ENCODE measurements around the gene BTRC. TPM values are rescaled to one million over a fixed set of nuclear protein-coding genes. Genes with fewer than 3 reads are reported as not detected.

Gene BTRC
- total and polyA plus RNA-seq, 8 donors: 3.5 to 14.5 (median 4.7) TPM

- no peak for DNase-seq
- Histone ChIP-seq H3K36me3 (no peaks in the 10 kb centered on the region), H3K4me1 (peaks cover 0 to 11% (median 3%) of the 10 kb centered on the region in 4 donors), H3K27me3 (no peaks in the 10 kb centered on the region), H3K4me3 (no peak overlapping the region), H3K9me3 (no peaks in the 10 kb centered on the region), H3K27ac (no peak overlapping the region)
- TF ChIP-seq CTCF (IDR thresholded peaks at IDR 0.05): no peak
- no peak for TF ChIP-seq POLR2A (IDR thresholded peaks at IDR 0.05)
- TF ChIP-seq POLR2AphosphoS5 (IDR thresholded peaks at IDR 0.05): no peak
- no peak for TF ChIP-seq EP300 (IDR thresholded peaks at IDR 0.05)
- intact Hi-C loops (cut with DNase I; ENCODE audit: low total_unique reads): no loop called here
- 60 to 79% (median 63%) methylated on average over 7 of the region's 7 CpGs for WGBS, 5 donors
Measured at GRCh38 chr10:101446947-101447346, 93.0 kb downstream of the BTRC start.

- DNase-seq: no peak
- no peaks in the 10 kb centered on the region for H3K36me3 ChIP-seq
- no peak overlapping the region for H3K4me3 ChIP-seq
- peaks cover 0 to 7% (median 3%) of the 10 kb centered on the region in 4 donors for H3K4me1 ChIP-seq
- TF ChIP-seq POLR2AphosphoS5 (IDR thresholded peaks at IDR 0.05) (no peak), CTCF (IDR thresholded peaks at IDR 0.05) (no peak), EP300 (IDR thresholded peaks at IDR 0.05) (no peak), POLR2A (IDR thresholded peaks at IDR 0.05) (no peak)
- intact Hi-C loops (cut with DNase I; ENCODE audit: low total_unique reads): no loop called here
- H3K27ac ChIP-seq: no peak overlapping the region
- no peaks in the 10 kb centered on the region for H3K9me3 ChIP-seq
- no peaks in the 10 kb centered on the region for H3K27me3 ChIP-seq
- 94 to 99% (median 98%) methylated on average over 2 of the region's 2 CpGs for WGBS, 5 donors
Measured at GRCh38 chr10:101447477-101447876, 93.5 kb downstream of the BTRC start.

GRCh38 chr10:101450277-101451080 lies 96.5 kb downstream of the BTRC start:
- Histone ChIP-seq H3K4me3 (no peak overlapping the region), H3K36me3 (no peaks in the 10 kb centered on the region), H3K27ac (no peak overlapping the region), H3K4me1 (peaks cover 0 to 24% (median 12%) of the 10 kb centered on the region in 4 donors), H3K9me3 (no peaks in the 10 kb centered on the region), H3K27me3 (no peaks in the 10 kb centered on the region)
- no peak for TF ChIP-seq POLR2AphosphoS5 (IDR thresholded peaks at IDR 0.05)
- DNase-seq: no peak
- 55 to 76% (median 63%) methylated on average over 6 of the region's 6 CpGs for WGBS, 5 donors
- intact Hi-C loops (cut with DNase I; ENCODE audit: low total_unique reads): no loop called here

GRCh38 chr10:101451261-101451660 lies 97.3 kb downstream of the BTRC start:
- H3K36me3 ChIP-seq: no peaks in the 10 kb centered on the region
- intact Hi-C loops (cut with DNase I; ENCODE audit: low total_unique reads): no loop called here
- H3K4me1 ChIP-seq: peaks cover 0 to 21% (median 12%) of the 10 kb centered on the region in 4 donors
- TF ChIP-seq POLR2AphosphoS5 (IDR thresholded peaks at IDR 0.05) (no peak), POLR2A (IDR thresholded peaks at IDR 0.05) (no peak), EP300 (IDR thresholded peaks at IDR 0.05) (no peak), CTCF (IDR thresholded peaks at IDR 0.05) (no peak)
- H3K27ac ChIP-seq: no peak overlapping the region
- no peak overlapping the region for H3K4me3 ChIP-seq
- no peaks in the 10 kb centered on the region for H3K27me3 ChIP-seq
- no peak for DNase-seq
- H3K9me3 ChIP-seq: no peaks in the 10 kb centered on the region
- WGBS, 5 donors: 96 to 100% (median 98%) methylated on average over 1 of the region's 1 CpG

GRCh38 chr10:101451667-101452069 lies 97.7 kb downstream of the BTRC start:
- Histone ChIP-seq H3K4me3 (no peak overlapping the region), H3K36me3 (no peaks in the 10 kb centered on the region), H3K27me3 (no peaks in the 10 kb centered on the region), H3K4me1 (peaks cover 0 to 21% (median 12%) of the 10 kb centered on the region in 4 donors), H3K27ac (no peak overlapping the region), H3K9me3 (no peaks in the 10 kb centered on the region)
- no peak for DNase-seq
- TF ChIP-seq POLR2AphosphoS5 (IDR thresholded peaks at IDR 0.05) (no peak), POLR2A (IDR thresholded peaks at IDR 0.05) (no peak), EP300 (IDR thresholded peaks at IDR 0.05) (no peak), CTCF (IDR thresholded peaks at IDR 0.05) (no peak)
- intact Hi-C loops (cut with DNase I; ENCODE audit: low total_unique reads): no loop called here
- WGBS, 5 donors: 72 to 80% (median 79%) methylated on average over 8 of the region's 8 CpGs

Data from stomach (tissue), 9 donors.